ENCODE results near the gene AJM1. TPM values are rescaled to one million over a fixed set of nuclear protein-coding genes. Genes with fewer than 3 reads are reported as not detected.
A peak's percentile ranks its signal among the peaks of the same experiment; 100 is the strongest.

AJM1 gene
- total RNA-seq, 1 experiment from 2014 or later: 1.8 TPM

DNA sequence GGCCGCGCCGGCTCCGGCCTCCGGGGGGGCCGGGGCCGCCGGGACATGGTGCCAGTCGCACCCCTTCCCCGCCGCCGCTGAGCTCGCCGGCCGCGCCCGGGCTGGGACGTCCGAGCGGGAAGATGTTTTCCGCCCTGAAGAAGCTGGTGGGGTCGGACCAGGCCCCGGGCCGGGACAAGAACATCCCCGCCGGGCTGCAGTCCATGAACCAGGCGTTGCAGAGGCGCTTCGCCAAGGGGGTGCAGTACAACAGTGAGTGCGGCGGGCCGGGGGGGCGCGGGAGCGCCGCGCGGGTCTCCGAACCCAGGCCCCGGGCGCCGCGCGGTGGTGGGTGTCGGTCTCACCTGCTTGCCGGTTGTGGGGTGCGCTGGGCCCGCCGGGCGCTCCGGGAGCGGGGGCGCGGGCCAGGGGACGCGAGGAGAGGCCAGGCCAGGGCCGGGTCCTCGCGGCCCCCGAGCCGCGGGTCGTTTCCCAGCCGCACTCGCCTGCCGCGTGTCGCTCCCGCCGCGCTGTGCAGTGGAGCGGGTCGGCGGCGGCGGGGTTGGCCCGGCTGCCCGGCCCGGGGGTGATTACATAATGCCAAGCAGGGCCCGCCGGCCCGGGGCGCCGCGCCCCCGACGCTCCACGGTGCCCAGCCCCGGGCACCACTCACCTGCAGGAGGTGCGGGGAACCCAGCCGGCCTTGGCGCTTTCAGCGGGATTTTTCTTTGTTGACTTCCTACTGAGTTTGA, 34.0 kb upstream of the AJM1 start:
- no CpG with 5 or more reads among the region's 93 CpGs for WGBS (ENCODE audit: extremely low coverage, insufficient read length, low lambda C conversion rate)
- H2BK20ac ChIP-seq (ENCODE audit: low read depth, low read length, poor library complexity, severe bottlenecking): no peak overlapping the region
- peaks cover 16 to 27% of the 10 kb centered on the region in 2 experiments for H3K4me1 Mint-ChIP-seq
- peaks cover 11% of the 10 kb centered on the region for H3K79me1 ChIP-seq (ENCODE audit: insufficient read depth, low read depth, low read length, poor library complexity, severe bottlenecking)
- H3K27ac ChIP-seq (ENCODE audit: insufficient read length, low read depth, low read length): no peak overlapping the region
- H3K9me3 Mint-ChIP-seq: no peaks in the 10 kb centered on the region
- peaks cover 9% of the 10 kb centered on the region; the same call in 1 of the 2 replicates for H3K79me2 ChIP-seq (ENCODE audit: insufficient read depth, low read length)
- no peak overlapping the region for H3K18ac ChIP-seq (ENCODE audit: insufficient read length, low read depth, low read length)
- H2AK5ac ChIP-seq (ENCODE audit: insufficient read length, low read length): no peak overlapping the region
- no peak overlapping the region for H3K4ac ChIP-seq (ENCODE audit: low read depth, low read length)
- H4K5ac ChIP-seq (ENCODE audit: insufficient read length, low read depth, low read length): no peak overlapping the region
- peak overlapping the region; percentile 77 to 85 for H3K4me3 Mint-ChIP-seq
- H3K23me2 ChIP-seq (ENCODE audit: insufficient read length, low read depth, low read length, poor library complexity, severe bottlenecking): peaks cover 15% of the 10 kb centered on the region
- H2BK15ac ChIP-seq (ENCODE audit: low read depth, low read length): no peak overlapping the region
- no peak overlapping the region for H3T11ph ChIP-seq (ENCODE audit: low read length)
- no peak overlapping the region for H4K91ac ChIP-seq (ENCODE audit: insufficient read length, low read depth, low read length)
- no peak overlapping the region for H3K56ac ChIP-seq (ENCODE audit: insufficient read length, low read depth, low read length)
- no peak overlapping the region for H2BK12ac ChIP-seq (ENCODE audit: insufficient read length, low read depth, low read length)
- H3K27me3 ChIP-seq (ENCODE audit: insufficient read depth, low read length): no peaks in the 10 kb centered on the region; the same call in 1 of the 2 replicates
- peak overlapping the region; percentile 81 for H3K9ac ChIP-seq (ENCODE audit: extremely low read depth, insufficient read length, low read length)
- H3K14ac ChIP-seq (ENCODE audit: insufficient read depth, low read length): peak overlapping the region; percentile 85
- peaks cover 14% of the 10 kb centered on the region for H3K27me3 Mint-ChIP-seq (ENCODE audit: low read depth)
- no peak overlapping the region for H4K8ac ChIP-seq (replicated peaks; ENCODE audit: insufficient read length, low read depth, low read length)
- H2BK120ac ChIP-seq (ENCODE audit: low read depth, low read length, poor library complexity, severe bottlenecking): no peak overlapping the region
- no peak overlapping the region; a peak in 1 of 7 replicates for H3K27ac Mint-ChIP-seq
- no peak overlapping the region for H2BK5ac ChIP-seq (ENCODE audit: insufficient read length, low read length)
- H2AFZ ChIP-seq (ENCODE audit: low read length): no peak overlapping the region
- TF ChIP-seq, protein P1, sequence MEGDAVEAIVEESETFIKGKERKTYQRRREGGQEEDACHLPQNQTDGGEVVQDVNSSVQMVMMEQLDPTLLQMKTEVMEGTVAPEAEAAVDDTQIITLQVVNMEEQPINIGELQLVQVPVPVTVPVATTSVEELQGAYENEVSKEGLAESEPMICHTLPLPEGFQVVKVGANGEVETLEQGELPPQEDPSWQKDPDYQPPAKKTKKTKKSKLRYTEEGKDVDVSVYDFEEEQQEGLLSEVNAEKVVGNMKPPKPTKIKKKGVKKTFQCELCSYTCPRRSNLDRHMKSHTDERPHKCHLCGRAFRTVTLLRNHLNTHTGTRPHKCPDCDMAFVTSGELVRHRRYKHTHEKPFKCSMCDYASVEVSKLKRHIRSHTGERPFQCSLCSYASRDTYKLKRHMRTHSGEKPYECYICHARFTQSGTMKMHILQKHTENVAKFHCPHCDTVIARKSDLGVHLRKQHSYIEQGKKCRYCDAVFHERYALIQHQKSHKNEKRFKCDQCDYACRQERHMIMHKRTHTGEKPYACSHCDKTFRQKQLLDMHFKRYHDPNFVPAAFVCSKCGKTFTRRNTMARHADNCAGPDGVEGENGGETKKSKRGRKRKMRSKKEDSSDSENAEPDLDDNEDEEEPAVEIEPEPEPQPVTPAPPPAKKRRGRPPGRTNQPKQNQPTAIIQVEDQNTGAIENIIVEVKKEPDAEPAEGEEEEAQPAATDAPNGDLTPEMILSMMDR (conservative IDR thresholded peaks at IDR 0.05): no peak
- peaks cover 31 to 53% (median 44%) of the 10 kb centered on the region in 3 experiments; a peak in 6 of 7 replicates for H3K36me3 Mint-ChIP-seq (ENCODE audit: insufficient read depth in 1 of 3, low read depth in 3 of 3)
- H3K4me2 ChIP-seq (ENCODE audit: insufficient read depth, insufficient read length, low read length): peak overlapping the region; percentile 88
- peak; percentile 34 for DNase-seq
- H4K20me1 ChIP-seq (ENCODE audit: control insufficient read depth, insufficient read depth, insufficient read length): peaks cover 4% of the 10 kb centered on the region
- no peaks in the 10 kb centered on the region for H3K4me1 ChIP-seq (ENCODE audit: insufficient read depth, low read length)
- no peak overlapping the region for H3K23ac ChIP-seq (ENCODE audit: insufficient read length, low read depth, low read length)
- no peaks in the 10 kb centered on the region for H3K9me3 ChIP-seq (ENCODE audit: control insufficient read depth, low read depth, low read length)
